ENCODE measurements around the gene ARHGEF26.
A peak's percentile ranks its signal among the peaks of the same experiment; 100 is the strongest.

ARHGEF26 gene

GRCh38 chr3:154252759-154253638 lies 131.8 kb downstream of the ARHGEF26 start:
- peak overlapping the region; percentile 43 for H3K4me3 ChIP-seq
- DNase-seq (ENCODE audit: low spot score) = peak; percentile 92
- TF ChIP-seq CTCF (IDR thresholded peaks at IDR 0.05) = peak; percentile 82
- H3K27ac ChIP-seq = no peak overlapping the region

- no peak for DNase-seq (ENCODE audit: low spot score)
- no peak overlapping the region for H3K4me3 ChIP-seq
These were observed 133.3 kb downstream of the ARHGEF26 start for GRCh38 chr3:154254527-154254926.

GRCh38 chr3:154273381-154273780 lies 152.2 kb downstream of the ARHGEF26 start:
- Histone ChIP-seq H3K4me3 (no peak overlapping the region), H3K27ac (no peak overlapping the region)
- no peak for TF ChIP-seq CTCF (IDR thresholded peaks at IDR 0.05)
- no peak for DNase-seq (ENCODE audit: low spot score)

More at GRCh38 chr3:154254527-154254926, 133.3 kb downstream of the ARHGEF26 start:
- TF ChIP-seq CTCF (IDR thresholded peaks at IDR 0.05) = no peak
- H3K27ac ChIP-seq = no peak overlapping the region

GRCh38 chr3:154274348-154274747 lies 153.2 kb downstream of the ARHGEF26 start:
- TF ChIP-seq CTCF (IDR thresholded peaks at IDR 0.05) = no peak
- H3K27ac ChIP-seq = no peak overlapping the region
- no peak for DNase-seq (ENCODE audit: low spot score)
- H3K4me3 ChIP-seq = no peak overlapping the region

- Histone ChIP-seq H3K4me3 (no peak overlapping the region), H3K27ac (no peak overlapping the region)
- no peak for DNase-seq (ENCODE audit: low spot score)
- no peak for TF ChIP-seq CTCF (IDR thresholded peaks at IDR 0.05)
These were observed 154.1 kb downstream of the ARHGEF26 start for GRCh38 chr3:154275292-154275691.

GRCh38 chr3:154275965-154276364 lies 154.8 kb downstream of the ARHGEF26 start:
- no peak for TF ChIP-seq CTCF (IDR thresholded peaks at IDR 0.05)
- H3K27ac ChIP-seq = no peak overlapping the region
- no peak for DNase-seq (ENCODE audit: low spot score)
- H3K4me3 ChIP-seq = no peak overlapping the region

- DNase-seq (ENCODE audit: low spot score) = no peak
- H3K4me3 ChIP-seq = no peak overlapping the region
- H3K27ac ChIP-seq = no peak overlapping the region
- no peak for TF ChIP-seq CTCF (IDR thresholded peaks at IDR 0.05)
These were observed 159.0 kb downstream of the ARHGEF26 start for GRCh38 chr3:154280161-154280560.

Measured in coronary artery (tissue), 2 donors.